Posterior cingulate gyrus (tissue), 11 donors: ENCODE measurements around the gene CCDC33.

ENCODE experiments used
- DNase-seq, 10 donors: peaks; one replicate each; pipeline versions ENCODE4 v3.0.0 to v3.0.0-alpha.2; 2020 to 2021; ENCODE audit warnings: mixed read lengths in 3 of 10
- intact Hi-C: fragments of 100-400 bp; cut with DNase I; formaldehyde crosslinking; loops from one replicate; pipeline ENCODE4 v1.15.1; 2023

The CCDC33 gene

DNA sequence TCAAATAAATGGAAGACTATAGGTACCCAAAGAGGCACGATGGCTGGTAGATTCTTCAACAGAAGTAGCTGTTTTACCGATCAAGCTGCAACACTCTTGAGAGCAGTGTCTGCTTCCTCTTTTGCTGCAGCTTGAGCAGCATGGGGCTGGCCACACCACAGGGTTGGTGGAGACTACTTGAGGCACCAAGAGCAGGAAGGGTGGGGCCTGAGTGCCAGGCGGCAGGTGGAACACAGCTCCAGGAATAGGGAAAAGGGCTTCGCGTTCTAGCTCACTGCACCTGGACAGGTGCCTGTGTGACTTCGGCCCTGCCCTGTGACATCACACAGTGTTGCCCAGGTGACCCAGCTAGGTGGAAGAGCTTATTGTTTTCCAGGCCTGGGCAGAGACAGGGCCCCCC is at the start of gene CCDC33:
Gene CCDC33, plus strand, starts transcription at position 365 of the 400 bp plus-strand sequence. CDS start 394 bp downstream, outside the sequence.
- DNase-seq = peak in 1 of 10 donors; percentile 35
- intact Hi-C loops = no loop called here

DNA sequence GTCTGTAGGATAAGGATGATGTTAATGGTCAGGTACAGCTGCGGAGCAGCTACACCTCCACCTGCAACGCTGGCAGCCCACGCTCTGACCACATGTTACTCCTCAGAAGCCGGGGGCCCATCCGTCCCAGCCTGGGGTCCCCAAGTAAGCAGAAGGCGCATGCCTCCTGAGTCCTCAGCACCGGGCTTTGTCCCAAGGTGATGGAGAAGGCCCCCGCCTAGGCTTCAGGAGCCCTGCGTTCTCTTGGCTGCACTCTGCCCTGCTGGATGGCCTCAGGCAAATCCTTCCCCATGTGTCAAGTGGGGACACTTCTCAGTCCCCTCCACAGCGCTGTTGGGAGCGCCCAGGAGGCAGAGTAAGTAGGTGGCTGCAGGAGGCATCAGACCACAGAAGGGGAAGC is 47.9 kb upstream of the CCDC33 start:
- intact Hi-C loops = no loop called here
- DNase-seq = peak in 1 of 10 donors; percentile 79

DNA sequence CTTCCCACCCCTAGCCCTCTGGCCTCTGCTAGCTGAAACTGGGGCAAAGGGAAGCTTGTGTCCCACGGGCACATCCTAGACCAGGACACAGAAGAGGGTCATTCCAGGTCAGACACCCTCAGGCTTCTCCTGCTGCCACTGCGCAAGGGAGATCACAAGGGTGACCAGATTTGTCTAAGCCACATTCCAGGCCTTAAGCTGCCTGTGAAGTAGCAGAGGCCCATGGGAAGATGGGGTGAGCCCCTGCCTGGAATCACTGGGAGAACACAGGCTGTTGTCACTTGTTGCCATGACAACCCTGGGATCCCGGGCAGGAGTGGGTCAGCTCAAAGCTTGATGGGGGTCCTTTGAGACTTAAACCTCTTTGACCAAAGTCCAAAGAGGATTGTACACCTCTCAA is 44.3 kb upstream of the CCDC33 start:
- DNase-seq = no peak
- intact Hi-C loops = no loop called here

DNA sequence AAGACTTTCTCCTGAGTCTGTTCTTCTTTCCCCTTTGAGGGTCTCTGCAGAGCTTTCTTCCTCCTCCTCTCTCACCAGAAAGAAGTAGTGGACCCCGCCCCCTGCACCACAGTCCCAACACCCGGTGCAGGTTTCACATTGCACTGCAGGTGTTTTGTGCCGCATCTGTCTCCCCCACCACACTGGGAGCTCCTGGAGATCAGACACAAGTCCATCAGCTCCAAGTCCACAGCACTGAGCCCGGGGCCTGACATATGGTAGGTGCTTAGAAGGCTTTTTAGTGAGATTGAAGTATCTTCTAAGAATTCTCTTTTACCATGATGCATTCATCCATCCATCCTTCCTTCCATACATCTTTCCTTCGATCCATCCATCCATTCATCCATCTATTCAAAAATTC is 43.4 kb upstream of the CCDC33 start:
- DNase-seq = no peak
- intact Hi-C loops = no loop called here

DNA sequence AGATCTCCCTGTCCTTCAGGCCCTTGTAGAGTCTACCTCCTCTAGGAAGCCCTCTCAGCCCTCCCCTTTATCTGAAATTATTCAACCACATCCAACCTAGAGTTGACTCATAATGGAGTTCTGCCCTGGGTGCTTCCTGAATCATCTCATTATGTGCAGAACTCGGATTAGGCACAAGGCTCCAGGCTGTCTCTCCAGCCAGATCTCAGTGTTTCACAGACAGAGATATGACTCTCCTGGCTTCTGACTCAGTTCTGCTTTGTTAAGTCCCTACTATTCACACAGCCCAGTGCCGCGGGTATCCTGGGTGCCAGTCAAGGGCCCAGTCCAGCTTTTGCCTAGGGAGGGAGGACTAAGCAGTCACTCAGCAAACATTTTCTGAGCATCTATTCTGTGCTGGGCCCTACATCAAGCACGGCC is 42.8 kb upstream of the CCDC33 start:
- intact Hi-C loops = no loop called here
- no peak for DNase-seq

DNA sequence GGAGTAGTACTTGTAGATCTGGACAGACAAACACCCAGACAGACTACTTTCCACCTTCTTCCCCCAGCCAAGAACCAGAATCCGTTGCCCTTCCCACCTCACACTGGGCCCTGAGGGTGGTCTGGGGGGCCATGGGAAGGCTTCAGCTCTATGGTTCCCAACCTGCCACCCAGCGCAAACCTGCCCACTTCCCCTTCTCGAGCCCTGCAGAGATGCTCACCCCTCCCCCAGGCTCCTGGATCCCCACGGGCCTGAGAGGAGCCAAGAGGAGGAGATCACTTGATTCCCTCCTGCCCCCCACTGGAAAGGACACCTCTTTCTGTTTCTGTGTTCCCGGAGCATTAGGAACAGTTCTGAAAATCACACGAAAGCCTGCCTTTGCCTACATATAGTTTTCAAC is 42.2 kb upstream of the CCDC33 start:
- intact Hi-C loops = no loop called here
- DNase-seq = no peak

DNA sequence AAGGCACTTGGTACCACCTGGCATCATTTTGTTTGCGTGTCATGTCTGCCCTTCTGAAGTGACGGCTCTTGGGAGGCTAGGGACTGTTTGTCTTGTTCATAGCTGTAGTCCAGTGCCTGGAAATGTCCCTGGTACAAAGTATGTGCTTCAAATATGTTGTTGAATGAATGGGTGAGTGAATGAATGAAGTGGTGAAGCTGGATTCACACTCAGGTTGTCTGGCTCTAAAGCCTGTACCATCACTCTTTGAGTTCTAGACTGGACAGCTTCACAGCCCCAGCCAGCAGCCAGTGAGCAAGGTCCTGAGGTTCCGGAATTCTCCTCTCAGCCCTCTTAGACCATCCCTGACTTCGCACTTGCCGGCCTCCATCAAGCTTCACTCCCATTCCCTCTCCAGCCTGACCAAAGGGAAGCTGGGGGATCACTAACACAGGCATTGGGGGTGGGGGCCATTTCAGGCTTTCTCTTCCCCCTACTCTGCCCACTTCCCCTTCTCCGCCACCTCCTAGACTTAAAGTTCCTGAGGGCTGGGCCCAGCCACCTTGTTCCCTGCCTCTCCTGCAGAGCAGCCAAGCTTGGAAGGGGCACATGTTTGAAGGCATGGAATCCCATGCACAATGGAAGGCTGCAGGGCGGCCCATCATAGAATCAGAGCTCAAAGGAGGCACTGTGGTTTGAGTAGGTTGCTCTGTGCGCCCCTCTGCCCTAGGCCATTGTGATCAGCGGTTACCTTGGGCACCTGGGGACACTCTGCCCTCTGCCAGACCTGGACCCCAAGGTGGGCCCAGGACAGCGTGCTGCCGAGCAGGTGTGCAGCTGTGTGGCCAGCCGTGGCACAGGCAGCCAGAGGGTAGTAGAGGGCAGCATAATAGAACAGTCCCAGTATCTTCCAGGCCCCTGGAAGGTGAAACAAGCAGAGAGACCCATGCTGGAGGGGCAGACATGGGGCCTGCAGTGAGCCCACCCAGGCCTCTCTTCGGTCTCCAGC is 41.3 kb upstream of the CCDC33 start:
- DNase-seq = no peak
- intact Hi-C loops = no loop called here

DNA sequence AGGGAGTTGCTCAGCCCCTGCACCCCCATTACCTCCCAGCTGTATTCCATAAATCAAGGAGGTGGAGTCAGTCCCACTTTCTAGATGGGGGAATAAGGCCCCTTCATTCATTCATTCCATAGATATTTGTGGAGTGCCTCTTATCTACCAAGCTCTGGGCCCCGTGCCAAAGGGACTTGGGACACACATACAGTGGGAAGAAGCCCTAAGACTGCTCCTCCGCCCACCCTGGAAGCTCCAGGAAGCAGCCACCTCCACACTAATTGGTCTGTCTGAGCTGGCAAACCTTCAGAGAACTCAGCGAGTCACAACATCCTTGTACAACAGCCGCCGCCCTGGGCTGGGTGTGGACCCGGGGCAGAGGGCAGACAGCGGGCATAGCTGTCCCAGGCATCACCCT is 40.0 kb upstream of the CCDC33 start:
- DNase-seq = no peak
- intact Hi-C loops = no loop called here

DNA sequence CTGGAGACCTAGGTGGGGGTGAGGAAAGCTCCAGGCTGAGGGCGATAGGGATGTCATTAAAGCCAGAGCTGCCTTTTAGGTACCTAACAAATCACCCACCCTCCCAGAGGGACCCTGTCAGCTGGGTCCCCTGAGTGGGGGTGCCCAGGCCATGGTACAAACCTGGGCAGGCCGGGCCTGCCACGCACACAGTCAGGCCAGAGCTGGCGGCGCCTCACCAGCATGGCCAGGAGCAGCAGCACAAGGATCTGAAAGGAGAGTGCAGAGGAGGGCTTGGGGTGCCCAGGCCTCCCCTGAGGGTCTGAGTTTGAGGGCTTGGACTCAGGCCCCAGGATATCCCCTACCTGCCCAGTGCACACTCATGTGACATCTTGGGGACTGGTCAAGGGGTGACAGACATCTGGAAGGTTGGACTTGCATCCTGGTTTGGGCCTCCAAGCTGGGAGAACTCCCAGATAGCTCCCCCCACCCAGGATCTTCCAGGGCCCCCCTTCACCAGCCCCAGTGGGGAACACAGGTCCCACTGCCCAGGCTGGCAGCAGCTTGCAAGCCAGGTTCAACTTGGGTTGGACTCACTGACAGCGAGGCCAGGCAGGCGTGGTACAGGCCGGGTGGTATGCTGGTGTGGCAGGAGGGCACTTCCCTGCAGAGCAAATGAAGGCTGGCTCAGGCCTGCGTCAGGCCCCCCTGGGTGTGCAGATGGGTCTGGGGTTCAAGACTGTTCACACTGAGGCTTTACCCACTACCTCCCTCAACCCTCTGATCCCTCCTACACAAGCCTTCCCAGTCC is 38.8 kb upstream of the CCDC33 start:
- DNase-seq = no peak
- intact Hi-C loops = no loop called here

DNA sequence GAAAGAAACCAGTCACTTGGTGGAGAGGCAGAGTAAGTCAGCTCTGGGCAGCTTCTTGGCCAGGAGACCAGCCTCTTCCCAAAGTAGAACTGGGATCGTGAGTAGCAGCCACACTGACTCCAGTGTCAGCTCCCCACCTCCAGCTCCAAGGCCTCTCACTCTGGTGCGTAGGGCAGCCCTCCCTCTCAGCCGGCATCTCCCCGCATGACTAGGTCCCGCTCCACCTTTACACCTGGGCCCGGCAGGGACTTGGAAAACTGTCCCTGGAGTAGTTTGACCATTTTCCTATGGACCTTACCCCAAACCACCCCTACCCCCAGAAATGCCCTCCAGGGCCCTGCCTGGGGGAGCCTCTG is 36.9 kb upstream of the CCDC33 start:
- DNase-seq = no peak
- intact Hi-C loops = no loop called here

DNA sequence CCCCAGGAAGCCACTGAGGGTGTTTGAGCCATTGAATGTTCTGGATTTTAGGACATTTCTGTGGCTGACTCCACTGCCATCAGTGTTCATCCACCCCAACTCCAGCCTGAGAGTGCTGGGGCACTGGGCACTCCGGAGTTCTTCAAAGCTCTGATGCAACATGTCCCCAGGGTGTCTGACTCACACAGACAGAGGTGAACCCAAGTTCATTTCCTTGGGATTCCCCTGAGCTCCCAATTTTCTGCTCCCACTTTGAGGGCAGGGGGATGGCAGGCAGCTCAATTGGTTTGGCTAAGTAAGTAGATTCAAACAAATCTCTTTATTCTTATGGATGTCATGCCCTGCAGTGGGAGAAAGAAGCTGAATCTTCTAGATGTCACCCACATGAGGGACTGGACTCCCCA is 35.7 kb upstream of the CCDC33 start:
- no peak for DNase-seq
- intact Hi-C loops = no loop called here

DNA sequence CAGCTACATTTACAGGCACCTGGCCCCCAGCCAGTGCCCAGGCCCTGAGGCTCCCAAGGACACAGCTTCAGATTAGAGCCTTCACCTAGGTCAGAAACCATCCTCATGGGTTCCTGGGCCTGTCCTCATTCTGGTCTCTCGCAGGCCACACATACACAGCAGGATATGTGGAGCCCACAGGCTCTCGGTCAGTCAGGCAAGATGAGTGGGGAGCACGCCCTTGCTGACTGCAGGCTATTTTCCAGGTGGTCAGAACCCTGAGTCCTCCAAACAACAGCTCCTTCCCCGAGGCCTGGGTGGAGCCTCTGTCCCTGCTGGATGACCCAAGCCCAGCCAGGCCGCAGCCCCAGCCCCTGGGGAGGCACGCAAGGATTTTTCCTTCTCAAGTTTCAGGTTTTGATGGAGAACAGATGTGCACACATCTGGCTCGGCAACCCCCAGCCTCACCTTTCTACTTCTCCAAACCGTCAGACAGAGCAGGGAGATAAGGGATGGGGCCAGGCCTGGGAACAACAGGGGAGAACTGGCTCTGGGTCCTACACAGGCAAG is 35.2 kb upstream of the CCDC33 start:
- intact Hi-C loops = no loop called here
- DNase-seq = no peak

DNA sequence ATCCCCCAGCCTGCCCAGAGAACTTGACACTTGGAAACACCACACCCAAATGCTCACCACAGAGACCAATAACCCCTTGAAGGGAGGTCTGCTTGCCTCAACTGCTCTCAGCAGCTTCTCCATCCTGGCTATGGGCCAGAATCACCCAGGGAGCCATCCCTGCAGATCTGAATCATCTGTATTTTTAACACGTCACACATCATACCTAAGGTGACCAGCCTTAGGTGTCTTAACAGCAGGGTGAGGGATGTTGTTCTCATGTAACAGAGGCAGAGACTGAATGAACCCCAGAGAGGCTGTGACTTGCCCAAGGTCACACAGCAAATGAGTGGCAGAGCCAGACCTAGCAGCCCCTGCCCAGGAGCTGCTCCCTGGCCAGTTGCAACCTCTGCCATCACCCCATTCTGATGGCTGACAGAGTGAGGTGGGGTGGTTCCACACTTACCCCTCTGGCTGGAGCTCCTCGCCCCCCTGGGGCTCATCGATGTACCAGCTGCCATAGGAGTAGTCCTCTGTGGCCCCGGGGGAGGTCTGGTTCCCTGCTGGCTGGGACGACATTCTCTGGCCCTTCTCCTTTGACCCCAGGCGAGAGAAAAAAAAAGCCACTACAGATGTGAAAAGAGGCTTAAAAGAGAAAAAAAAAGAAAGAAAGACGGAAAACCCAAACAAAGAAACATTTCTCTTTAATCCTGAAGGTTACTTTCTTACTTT is 34.3 kb upstream of the CCDC33 start:
- DNase-seq = no peak
- intact Hi-C loops = no loop called here

DNA sequence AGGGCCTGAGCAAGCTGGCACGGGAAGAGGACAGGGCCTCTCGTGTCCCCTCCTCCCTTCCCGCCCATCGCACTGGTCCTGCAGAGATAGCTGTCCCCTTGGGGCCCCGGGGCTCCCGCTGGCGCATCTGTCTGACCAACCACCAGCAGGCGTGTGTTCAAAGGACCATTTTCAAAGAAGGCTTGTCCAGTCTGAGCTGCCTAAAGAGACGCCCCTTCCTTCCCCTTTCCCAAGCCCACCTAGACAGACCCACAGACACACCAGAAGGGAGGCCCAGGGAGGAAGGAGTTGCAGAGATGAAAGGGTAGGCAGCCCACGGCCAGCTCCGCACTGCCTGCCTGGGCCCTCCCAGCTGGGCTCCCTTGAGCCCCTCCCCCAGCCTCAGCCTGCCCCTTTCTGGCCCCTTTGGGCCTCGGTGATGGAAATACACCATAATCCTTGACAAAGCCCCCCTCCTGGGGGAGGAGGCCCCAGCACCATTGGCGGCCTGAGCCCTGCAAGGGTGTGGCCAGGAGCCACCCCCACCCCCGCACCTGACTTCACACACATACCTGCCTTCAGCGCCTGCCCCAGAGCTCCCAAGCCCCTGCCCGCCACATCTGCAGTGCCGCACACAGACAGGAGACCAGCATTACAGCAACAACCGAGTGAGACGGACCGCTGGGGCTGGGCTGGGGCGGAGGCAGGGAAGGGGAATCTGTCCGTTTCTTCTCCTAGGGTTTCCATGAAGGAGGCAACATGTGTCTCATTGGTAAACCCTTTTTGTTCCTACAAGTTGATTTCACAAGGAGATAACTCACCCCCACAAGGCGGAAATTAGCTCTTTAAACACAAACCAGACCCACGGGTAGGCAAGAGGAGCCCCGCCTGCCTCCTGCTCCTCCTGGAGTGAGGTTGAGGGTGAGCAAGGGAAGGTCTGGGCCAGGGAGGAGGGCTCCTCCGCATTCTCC is 33.4 kb upstream of the CCDC33 start, which contains the start of gene STRA6:
Gene STRA6, minus strand, starts transcription at position 336 of the 950 bp plus-strand sequence. CDS start 520 bp downstream, outside the sequence.
- intact Hi-C loops = no loop called here
- peak in 1 of 10 donors; percentile 78 for DNase-seq

DNA sequence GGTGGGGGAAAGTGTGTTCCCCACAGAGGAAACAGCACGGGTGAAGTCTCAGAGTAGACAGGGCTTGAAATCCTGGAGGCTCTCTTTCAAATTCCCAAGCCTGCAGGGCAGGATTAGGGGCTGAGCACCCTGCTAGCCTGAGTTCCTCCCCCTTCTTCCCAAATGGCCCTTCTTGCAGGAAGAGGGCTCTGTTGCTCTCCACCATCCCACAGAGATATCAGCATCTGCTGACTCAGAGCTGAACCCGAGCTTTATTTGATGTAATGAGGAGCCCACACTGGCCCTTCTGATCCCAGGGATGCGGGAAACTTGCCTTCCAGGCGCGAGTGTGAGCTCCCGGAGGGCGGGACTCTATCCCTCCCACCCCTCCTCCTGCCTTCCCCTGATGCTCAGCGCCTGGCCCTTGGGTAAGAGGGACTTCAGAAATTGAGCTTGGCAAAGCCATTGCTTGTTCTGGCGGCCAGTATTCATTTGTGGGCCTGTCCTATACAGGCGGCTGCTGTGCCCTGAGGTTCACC is 32.2 kb upstream of the CCDC33 start:
- intact Hi-C loops = no loop called here
- no peak for DNase-seq

DNA sequence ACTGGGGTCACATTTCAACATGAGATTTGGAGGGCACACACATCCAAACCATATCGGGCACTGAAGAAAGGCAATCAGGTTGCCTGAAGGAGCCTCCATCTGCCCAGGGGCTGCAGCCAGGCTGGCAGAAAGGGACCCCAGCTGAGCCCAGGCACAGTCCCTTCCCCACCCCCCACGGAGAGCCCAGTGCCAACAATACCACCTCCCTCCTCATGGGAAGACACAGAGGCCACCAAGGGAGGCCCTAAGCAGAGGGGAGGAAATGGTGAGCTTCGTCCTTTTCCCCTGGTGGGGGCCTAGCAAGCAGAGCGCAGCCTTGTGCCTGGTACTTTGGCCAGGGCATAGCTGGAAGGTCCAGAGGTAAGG is 30.6 kb upstream of the CCDC33 start:
- intact Hi-C loops = no loop called here
- DNase-seq = no peak

DNA sequence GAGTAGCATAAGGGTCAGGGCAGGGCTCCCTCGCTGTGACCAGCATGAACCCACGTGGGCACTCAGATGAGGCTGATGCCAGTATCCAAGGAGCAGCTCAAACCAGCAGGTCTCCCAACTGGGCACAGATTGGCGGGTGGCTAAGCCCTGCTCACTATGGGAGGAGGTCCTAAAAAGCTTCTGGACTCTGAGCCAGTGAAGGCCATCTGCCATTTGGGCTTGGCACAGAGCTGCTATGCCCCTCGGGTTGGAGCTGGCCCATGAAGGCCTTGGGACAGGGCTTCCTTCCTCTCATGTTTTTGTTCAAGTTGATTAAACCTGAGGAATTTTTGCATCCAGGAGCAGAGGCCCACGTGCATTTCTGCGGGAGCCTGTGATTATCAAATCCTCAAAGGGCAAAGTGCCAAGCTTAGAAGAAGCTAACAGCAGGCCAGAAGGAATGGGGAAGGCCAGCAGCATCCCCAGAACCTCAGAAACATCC is 29.3 kb upstream of the CCDC33 start:
- no peak for DNase-seq
- intact Hi-C loops = no loop called here

DNA sequence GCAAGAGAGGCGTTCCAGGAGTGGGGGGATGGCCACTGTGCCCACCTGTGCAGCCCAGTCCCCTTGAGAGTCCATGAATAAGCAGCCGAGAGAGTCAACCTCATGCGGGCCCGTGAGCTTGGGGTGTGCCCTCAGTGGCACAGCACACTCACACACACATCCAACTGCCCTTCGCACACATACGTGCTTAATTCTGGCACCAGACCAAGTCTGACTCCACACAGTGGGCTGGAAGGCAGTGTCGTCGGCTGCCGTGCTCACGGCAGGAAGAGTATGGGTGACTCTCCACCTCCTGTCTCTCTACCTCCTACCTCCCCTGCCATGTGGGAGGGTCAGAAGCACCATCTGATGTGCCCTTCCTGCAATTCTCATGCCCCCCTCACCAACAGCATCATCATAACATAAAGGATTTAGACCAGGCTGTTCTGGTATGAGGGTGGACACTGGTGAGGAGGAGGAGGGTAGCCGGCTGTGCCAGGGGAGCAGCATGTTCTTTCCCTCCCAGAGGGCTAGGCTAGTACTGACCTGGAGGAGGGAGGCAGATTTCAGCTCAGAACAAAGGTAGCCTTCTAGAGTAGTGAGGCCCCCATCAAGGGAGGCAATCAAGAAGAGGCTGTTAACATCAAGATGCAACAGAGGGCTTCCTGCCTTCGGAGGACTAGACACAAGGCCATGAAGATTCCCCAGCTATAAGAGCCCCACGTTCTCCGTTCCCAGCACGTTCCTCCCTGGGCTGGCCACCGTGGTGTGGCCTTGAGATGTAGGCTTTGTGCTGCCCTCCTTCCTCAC is 28.3 kb upstream of the CCDC33 start:
- intact Hi-C loops = no loop called here
- DNase-seq = no peak
